ENCODE data around the gene LPP.

DNA sequence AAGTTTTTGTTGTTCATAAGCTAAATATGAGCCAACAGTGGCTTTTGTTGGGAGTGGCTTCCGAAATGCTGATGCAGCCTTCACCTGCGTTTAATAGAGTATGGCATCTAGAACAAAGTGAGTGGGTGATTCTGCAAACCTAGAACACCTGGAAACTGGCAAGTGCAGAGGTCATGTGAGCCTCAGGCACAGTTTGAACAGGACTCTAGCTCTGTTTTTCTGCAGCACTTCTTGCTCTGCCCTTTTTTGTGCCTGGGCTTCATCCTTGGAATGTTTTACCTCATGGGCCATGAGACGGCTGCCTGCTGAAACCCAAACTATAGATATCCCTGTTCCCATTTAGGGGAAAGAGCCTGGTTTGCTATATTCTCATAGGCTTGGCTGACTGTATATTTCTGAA, 73.5 kb downstream of the LPP start:
- TF ChIP-seq, protein P1, sequence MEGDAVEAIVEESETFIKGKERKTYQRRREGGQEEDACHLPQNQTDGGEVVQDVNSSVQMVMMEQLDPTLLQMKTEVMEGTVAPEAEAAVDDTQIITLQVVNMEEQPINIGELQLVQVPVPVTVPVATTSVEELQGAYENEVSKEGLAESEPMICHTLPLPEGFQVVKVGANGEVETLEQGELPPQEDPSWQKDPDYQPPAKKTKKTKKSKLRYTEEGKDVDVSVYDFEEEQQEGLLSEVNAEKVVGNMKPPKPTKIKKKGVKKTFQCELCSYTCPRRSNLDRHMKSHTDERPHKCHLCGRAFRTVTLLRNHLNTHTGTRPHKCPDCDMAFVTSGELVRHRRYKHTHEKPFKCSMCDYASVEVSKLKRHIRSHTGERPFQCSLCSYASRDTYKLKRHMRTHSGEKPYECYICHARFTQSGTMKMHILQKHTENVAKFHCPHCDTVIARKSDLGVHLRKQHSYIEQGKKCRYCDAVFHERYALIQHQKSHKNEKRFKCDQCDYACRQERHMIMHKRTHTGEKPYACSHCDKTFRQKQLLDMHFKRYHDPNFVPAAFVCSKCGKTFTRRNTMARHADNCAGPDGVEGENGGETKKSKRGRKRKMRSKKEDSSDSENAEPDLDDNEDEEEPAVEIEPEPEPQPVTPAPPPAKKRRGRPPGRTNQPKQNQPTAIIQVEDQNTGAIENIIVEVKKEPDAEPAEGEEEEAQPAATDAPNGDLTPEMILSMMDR (IDR thresholded peaks at IDR 0.05; ENCODE audit: borderline replicate concordance, extremely low read depth, low read length, poor library complexity, severe bottlenecking): no peak
- TF ChIP-seq EZH2 (IDR thresholded peaks at IDR 0.05; ENCODE audit: borderline replicate concordance, low read depth, low read length, severe bottlenecking): no peak

All from DND-41 (cell line).